ENCODE data around the gene MDC1. TPM values are rescaled to one million over a fixed set of nuclear protein-coding genes. Genes with fewer than 3 reads are reported as not detected.

MDC1 gene
- total RNA-seq, 1 experiment from 2014 or later = 77.6 TPM

GRCh38 chr6:30754631-30755030 is 37.5 kb upstream of the MDC1 start:
- H3K4me1 ChIP-seq (ENCODE audit: insufficient read depth, low read length) = no peaks in the 10 kb centered on the region
- H3K14ac ChIP-seq (ENCODE audit: insufficient read depth, low read length) = no peak overlapping the region
- no peak for TF ChIP-seq CTCF (conservative IDR thresholded peaks at IDR 0.05)
- no peaks in the 10 kb centered on the region for H3K79me2 ChIP-seq (ENCODE audit: insufficient read depth, low read length)
- no peaks in the 10 kb centered on the region for H3K9me3 ChIP-seq (ENCODE audit: control insufficient read depth, low read depth, low read length)
- no peak overlapping the region for H2BK20ac ChIP-seq (ENCODE audit: low read depth, low read length, poor library complexity, severe bottlenecking)
- no peak overlapping the region for H2AFZ ChIP-seq (ENCODE audit: low read length)
- no peak overlapping the region for H3T11ph ChIP-seq (ENCODE audit: low read length)
- no CpG with 5 or more reads among the region's 3 CpGs for WGBS (ENCODE audit: extremely low coverage, insufficient read length, low lambda C conversion rate)
- Mint-ChIP-seq H3K4me3 (no peak overlapping the region), H3K36me3 (ENCODE audit: insufficient read depth in 1 of 3, low read depth in 3 of 3) (no peaks in the 10 kb centered on the region), H3K27ac (no peak overlapping the region), H3K9me3 (no peaks in the 10 kb centered on the region), H3K27me3 (ENCODE audit: low read depth) (peaks cover 2% of the 10 kb centered on the region; the same call in 1 of the 2 replicates), H3K4me1 (peaks cover 6 to 20% of the 10 kb centered on the region in 2 experiments)
- H4K91ac ChIP-seq (ENCODE audit: insufficient read length, low read depth, low read length) = no peak overlapping the region
- H3K27ac ChIP-seq (ENCODE audit: insufficient read length, low read depth, low read length) = no peak overlapping the region
- no peak overlapping the region for H2BK12ac ChIP-seq (ENCODE audit: insufficient read length, low read depth, low read length)
- no peak overlapping the region for H2AK5ac ChIP-seq (ENCODE audit: insufficient read length, low read length)
- H4K20me1 ChIP-seq (ENCODE audit: control insufficient read depth, insufficient read depth, insufficient read length) = no peaks in the 10 kb centered on the region
- H4K8ac ChIP-seq (replicated peaks; ENCODE audit: insufficient read length, low read depth, low read length) = no peak overlapping the region
- no peak overlapping the region for H3K4me2 ChIP-seq (ENCODE audit: insufficient read depth, insufficient read length, low read length)
- H2BK5ac ChIP-seq (ENCODE audit: insufficient read length, low read length) = no peak overlapping the region
- no peak overlapping the region for H2BK120ac ChIP-seq (ENCODE audit: low read depth, low read length, poor library complexity, severe bottlenecking)
- H3K9ac ChIP-seq (ENCODE audit: extremely low read depth, insufficient read length, low read length) = no peak overlapping the region
- no peak overlapping the region for H3K23ac ChIP-seq (ENCODE audit: insufficient read length, low read depth, low read length)
- no peaks in the 10 kb centered on the region for H3K23me2 ChIP-seq (ENCODE audit: insufficient read length, low read depth, low read length, poor library complexity, severe bottlenecking)
- no peak overlapping the region for H3K18ac ChIP-seq (ENCODE audit: insufficient read length, low read depth, low read length)
- no peak overlapping the region for H2BK15ac ChIP-seq (ENCODE audit: low read depth, low read length)
- H3K27me3 ChIP-seq (ENCODE audit: insufficient read depth, low read length) = no peaks in the 10 kb centered on the region
- DNase-seq = no peak
- H3K56ac ChIP-seq (ENCODE audit: insufficient read length, low read depth, low read length) = no peak overlapping the region
- no peaks in the 10 kb centered on the region for H3K79me1 ChIP-seq (ENCODE audit: insufficient read depth, low read depth, low read length, poor library complexity, severe bottlenecking)
- H4K5ac ChIP-seq (ENCODE audit: insufficient read length, low read depth, low read length) = no peak overlapping the region
- H3K4ac ChIP-seq (ENCODE audit: low read depth, low read length) = no peak overlapping the region

Data from H9 (cell line).